ENCODE data around the gene HEPN1.

The HEPN1 gene

GRCh38 chr11:124918950-124919349 is at the start of gene HEPN1:
HEPN1 (plus strand) TSS chr11:124919250.
- no peak for DNase-seq

GRCh38 chr11:124869331-124869730 is 49.7 kb upstream of the HEPN1 start:
- DNase-seq: no peak

GRCh38 chr11:124869856-124870387 is 49.1 kb upstream of the HEPN1 start:
- no peak for DNase-seq

- no peak for DNase-seq
Measured at GRCh38 chr11:124870430-124870829, 48.6 kb upstream of the HEPN1 start.

- no peak for DNase-seq
Measured at GRCh38 chr11:124872280-124872679, 46.8 kb upstream of the HEPN1 start.

GRCh38 chr11:124872741-124873140 is 46.3 kb upstream of the HEPN1 start:
- no peak for DNase-seq

- DNase-seq: no peak
Measured at GRCh38 chr11:124873951-124874350, 45.1 kb upstream of the HEPN1 start.

GRCh38 chr11:124874571-124875255 is 44.3 kb upstream of the HEPN1 start:
- no peak for DNase-seq

- DNase-seq: no peak
Measured at GRCh38 chr11:124875401-124875800, 43.6 kb upstream of the HEPN1 start.

- peak; percentile 87 to 88 for DNase-seq
Measured at GRCh38 chr11:124875943-124876817, 42.9 kb upstream of the HEPN1 start.

GRCh38 chr11:124876818-124877630 is 42.0 kb upstream of the HEPN1 start:
- DNase-seq: no peak

GRCh38 chr11:124877631-124877909 is 41.5 kb upstream of the HEPN1 start:
- DNase-seq: no peak

- no peak for DNase-seq
Measured at GRCh38 chr11:124877910-124878758, 40.9 kb upstream of the HEPN1 start.

GRCh38 chr11:124878759-124879492 is 40.1 kb upstream of the HEPN1 start:
- no peak for DNase-seq

GRCh38 chr11:124879493-124880289 is 39.4 kb upstream of the HEPN1 start:
- DNase-seq: no peak

GRCh38 chr11:124880290-124880611 is 38.8 kb upstream of the HEPN1 start:
- DNase-seq: no peak

- DNase-seq: no peak
Measured at GRCh38 chr11:124880958-124881357, 38.1 kb upstream of the HEPN1 start.

GRCh38 chr11:124882339-124883071 is 36.5 kb upstream of the HEPN1 start:
- DNase-seq: no peak

GRCh38 chr11:124884340-124884739 is 34.7 kb upstream of the HEPN1 start:
- DNase-seq: no peak

- DNase-seq: no peak
Measured at GRCh38 chr11:124884869-124885479, 34.1 kb upstream of the HEPN1 start.
